Measurements from ENCODE around the gene FHIT.

DNA sequence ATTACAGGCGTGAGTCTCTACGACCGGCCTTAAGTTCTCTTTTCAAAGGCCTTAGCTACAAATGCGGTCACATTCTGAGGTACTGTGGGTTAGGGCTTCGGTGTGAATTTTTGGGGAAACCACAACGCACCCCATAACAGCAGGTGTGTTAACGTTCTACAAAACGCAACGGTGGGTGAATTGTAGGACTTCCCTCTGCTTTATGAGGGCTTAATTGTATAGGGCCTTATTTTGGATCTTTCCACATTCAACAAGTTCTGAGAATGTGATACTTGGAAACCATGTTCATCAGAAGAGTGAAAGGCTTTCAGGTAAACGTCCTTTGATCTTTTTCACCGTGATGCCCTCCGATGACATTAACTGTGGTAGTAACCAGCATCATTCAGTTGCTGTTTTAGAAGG lies 1202.8 kb downstream of the FHIT start:
- no peak for TF ChIP-seq GATA2 (IDR thresholded peaks at IDR 0.05; ENCODE audit: low read depth, low read length)
- TF ChIP-seq GATA3 (IDR thresholded peaks at IDR 0.05; ENCODE audit: low read depth, low read length): no peak

Measured in SH-SY5Y (cell line).